GM19043 (cell line): ENCODE measurements around the gene CDK5R2.
"Not testable (repeated sequence)": the region's sequence is repeated elsewhere in the genome, so short reads cannot be mapped to it uniquely, and the experiment has no call there.

Experiments
- ATAC-seq: cut with Tn5 transposase; IDR thresholded peaks from one replicate; pipeline ENCODE4 v1.9.1; 2021; ENCODE audit warnings: low read depth; ENCODE audit not compliant: unreplicated experiment

CDK5R2 gene

DNA sequence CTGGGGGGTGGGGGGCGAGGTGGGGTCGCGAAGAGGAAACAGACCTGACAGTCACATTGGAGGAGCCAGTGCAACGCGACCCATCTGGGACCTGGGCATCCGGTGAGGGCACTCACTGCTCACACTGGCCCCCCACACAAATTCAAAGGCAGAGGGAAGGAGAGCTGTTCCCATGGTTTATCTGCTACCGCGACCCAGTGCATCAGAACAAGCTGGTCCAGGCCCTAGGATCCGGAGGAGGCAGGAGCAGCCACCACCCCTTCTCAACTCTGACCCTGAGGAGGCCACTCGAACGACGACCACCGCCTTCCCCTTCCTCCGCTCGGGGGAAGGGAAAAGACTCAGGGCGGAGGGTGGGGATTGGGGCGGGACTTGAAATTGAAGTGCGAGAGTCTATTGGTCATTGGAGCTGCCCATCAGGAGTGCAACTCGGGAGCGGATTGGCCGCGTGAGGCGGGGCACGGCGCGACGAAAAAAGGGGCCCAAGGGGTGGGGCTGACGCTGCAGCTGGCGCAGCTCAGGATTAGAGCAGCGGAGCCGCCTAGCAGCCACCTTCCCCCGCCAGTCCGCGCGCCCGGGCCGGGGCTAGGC is at the start of gene CDK5R2:
CDK5R2 (plus strand) TSS at position 526 of the 591 bp plus-strand sequence. CDS start 155 bp downstream, outside the sequence.
- ATAC-seq: peak; percentile 98

DNA sequence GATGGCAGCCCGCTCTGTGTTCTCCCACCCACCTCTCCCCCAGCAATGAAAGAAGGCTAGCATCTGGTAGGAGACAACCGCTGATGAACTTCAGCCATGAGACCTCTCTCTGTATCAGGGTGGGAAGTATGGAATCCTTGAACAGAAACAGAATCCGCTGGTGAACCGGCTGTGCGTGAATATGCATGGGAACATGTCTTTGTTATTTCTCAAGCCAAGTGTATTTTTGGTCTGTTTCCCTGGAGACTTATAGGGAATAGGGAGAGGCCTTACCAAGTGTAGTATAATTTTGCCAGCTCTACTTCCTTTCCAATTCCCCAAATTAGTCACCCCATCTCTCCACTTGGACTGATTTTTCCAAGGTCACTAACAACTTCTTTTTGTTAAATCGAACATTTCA is 48.7 kb upstream of the CDK5R2 start:
- ATAC-seq: no peak

DNA sequence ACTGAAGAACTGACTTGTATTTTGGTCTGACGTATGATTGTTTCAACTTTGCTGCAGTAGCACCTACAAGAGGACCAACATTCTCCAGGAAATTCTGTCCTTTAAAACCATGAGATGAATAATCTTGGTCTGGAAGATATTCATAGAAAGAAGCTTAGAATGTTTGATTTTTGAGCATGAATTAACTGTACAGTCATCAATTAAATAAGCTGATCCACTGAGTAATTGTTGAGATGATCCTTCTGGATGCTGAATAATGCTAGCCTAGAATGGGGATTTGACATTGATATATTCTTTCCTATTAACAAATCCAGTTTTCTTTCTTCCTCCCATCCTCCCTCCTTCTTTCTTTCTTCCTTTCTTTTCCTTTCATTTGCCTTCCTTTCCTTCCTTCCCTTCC is 39.0 kb upstream of the CDK5R2 start:
- ATAC-seq: no peak

DNA sequence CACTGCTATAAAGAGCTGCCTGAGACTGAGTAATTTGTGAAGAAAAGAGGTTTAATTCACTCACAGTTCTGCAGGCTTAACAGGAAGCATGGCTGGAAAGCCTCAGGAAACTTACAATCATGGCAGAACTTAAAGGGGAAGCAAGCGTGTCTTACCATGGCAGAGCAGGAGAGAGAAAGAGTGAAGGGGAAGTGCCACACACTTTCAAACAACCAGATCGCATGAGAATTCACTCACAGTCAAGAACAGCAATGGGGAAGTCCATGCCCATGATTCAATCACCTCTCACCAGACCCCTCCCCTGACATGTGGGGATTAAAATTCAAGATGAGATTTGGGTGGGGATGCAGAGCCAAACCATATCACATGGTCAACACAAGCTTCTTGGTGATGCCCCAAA is 34.7 kb upstream of the CDK5R2 start:
- no peak for ATAC-seq

DNA sequence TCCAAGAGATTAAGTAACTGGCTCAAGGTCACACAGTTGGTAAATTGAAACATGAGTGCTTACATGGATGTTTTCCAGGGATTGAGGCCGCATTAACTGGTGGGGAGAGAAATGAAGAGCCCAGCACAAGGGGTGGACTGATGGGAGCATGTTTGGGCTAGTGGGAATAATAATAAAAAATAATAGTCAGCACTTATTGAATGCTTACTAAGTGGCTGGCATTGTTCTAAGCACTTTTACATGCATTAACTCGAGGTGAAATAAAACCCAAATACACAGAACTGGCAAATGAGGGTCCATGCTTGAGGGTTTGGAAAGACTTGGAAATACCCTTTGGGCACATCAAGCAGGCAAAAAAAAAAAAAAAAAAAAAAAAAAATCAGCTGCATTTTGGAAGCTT is 34.0 kb upstream of the CDK5R2 start:
- no peak for ATAC-seq

DNA sequence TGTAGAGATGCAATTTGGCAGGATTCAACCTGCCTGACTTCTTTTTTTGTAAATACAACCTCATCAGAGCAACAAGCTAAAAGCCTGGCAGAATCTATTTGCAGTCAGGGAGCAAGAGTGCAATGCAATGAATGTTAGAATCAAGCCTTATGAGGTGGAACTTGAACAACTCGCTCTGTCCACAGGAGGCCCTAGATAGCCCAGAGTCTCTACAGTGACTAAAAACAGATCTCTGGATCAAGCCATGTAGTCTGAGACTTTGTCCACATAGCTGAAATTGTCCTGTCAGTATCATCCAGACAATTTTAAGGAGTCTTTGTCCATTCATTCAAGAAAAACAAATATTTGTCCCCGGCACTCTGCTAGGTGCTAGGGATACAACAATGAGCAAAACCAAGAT is 32.0 kb upstream of the CDK5R2 start:
- no peak for ATAC-seq

GRCh38 chr2:218927876-218928275 is 31.6 kb upstream of the CDK5R2 start:
- no peak for ATAC-seq

- ATAC-seq: not testable (repeated sequence)
Observed at GRCh38 chr2:218930488-218930887, 29.0 kb upstream of the CDK5R2 start.

DNA sequence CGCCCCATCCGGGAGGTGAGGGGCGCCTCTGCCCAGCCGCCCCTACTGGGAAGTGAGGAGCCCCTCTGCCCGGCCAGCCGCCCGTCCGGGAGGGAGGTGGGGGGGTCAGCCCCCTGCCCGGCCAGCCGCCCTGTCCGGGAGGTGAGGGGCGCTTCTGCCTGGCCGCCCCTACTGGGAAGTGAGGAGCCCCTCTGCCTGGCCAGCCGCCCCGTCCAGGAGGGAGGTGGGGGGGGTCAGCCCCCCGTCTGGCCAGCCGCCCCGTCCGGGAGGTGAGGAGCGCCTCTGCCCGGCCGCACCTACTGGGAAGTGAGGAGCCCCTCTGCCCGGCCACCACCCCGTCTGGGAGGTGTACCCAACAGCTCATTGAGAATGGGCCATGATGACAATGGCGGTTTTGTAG is 27.7 kb upstream of the CDK5R2 start:
- not testable (repeated sequence) for ATAC-seq

DNA sequence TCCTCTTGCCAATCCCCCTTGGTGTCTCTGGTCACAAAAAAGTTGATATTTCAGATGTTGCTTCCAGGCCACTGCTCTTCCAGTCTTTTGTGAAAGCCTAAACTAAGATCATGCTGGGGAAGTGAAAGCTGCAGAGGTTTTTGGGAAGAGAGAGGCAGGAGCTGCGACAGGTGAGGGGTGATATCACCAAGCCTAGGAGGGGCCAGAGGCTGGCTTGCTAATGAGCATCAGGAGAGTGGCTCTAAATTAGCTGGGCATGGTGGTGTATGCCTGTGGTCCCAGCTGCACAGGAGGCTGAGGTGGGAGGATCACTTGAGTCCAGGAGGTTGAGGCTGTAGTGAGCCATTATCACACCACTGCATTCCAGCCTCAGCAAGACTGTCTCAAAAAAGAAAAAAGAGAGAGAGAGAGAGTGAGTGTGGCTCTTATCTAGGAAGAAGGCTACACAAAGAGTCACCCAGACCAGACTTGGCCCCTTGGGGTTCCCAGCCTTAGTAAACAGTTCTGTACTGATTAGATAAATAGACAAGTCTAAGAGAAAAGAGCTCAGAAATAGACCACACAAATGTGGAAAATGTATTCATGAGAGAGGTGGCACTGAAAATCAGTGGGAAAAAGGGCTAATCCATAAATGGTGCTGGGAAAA is 14.6 kb upstream of the CDK5R2 start:
- no peak for ATAC-seq

GRCh38 chr2:218946621-218947020 is 12.8 kb upstream of the CDK5R2 start:
- ATAC-seq: no peak

- ATAC-seq: no peak
Observed at GRCh38 chr2:218952160-218952559, 7.3 kb upstream of the CDK5R2 start.

DNA sequence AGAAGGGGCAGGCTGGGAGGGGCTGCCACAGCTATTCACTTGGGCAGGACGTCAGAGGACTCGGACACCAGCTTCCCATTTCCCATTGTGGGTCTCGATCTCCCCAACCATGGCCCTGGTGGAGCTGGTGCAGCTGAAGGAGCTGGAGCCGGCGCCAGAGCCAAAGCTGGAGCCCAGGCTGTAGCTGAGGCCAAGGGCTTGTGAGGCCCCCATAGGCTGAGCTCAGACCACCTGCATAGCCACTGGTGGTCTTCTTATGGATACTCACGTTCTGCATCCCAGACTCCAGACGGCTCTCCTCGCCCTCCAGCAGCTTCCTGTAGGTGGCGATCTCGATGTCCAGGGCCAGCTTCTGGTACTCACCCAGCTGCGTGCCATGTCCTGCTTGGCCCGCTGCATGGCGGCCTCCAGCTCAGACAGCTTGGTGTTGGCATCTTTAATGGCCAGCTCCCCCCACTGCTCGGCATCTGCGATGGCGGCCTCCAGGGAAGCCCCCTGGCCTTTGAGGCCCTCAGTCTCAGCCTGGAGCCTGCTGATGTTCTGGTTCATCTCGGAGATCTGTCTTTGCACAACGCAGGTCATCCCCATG is 6.0 kb upstream of the CDK5R2 start:
- no peak for ATAC-seq

GRCh38 chr2:218954541-218955300 is 4.7 kb upstream of the CDK5R2 start:
- ATAC-seq: no peak

DNA sequence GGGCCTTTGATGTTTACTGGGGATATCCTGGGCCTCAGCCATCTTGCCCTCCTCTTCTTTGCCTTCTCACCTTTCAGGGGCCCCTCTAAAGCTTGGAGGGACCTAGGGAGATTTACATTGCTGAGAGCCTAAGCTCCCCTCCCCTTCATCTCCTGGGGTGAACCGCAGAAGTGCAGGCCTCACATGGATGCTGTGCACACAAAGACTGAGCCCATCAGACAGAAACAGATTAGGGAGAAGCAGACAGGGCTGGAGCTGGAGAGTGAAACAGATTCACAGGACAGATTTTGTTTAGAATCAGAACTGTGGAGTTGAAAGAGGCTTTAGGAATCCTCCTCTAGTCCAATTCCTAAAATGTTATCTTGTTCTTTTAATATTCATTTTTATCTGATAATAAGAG is 3.4 kb upstream of the CDK5R2 start:
- no peak for ATAC-seq

GRCh38 chr2:218957671-218958070 is 1.8 kb upstream of the CDK5R2 start:
- no peak for ATAC-seq

- ATAC-seq: no peak
Observed at GRCh38 chr2:218958276-218958675, 1.2 kb upstream of the CDK5R2 start.

GRCh38 chr2:218959761-218960308 is 369 bp downstream of the CDK5R2 start:
- peak; percentile 7 for ATAC-seq

DNA sequence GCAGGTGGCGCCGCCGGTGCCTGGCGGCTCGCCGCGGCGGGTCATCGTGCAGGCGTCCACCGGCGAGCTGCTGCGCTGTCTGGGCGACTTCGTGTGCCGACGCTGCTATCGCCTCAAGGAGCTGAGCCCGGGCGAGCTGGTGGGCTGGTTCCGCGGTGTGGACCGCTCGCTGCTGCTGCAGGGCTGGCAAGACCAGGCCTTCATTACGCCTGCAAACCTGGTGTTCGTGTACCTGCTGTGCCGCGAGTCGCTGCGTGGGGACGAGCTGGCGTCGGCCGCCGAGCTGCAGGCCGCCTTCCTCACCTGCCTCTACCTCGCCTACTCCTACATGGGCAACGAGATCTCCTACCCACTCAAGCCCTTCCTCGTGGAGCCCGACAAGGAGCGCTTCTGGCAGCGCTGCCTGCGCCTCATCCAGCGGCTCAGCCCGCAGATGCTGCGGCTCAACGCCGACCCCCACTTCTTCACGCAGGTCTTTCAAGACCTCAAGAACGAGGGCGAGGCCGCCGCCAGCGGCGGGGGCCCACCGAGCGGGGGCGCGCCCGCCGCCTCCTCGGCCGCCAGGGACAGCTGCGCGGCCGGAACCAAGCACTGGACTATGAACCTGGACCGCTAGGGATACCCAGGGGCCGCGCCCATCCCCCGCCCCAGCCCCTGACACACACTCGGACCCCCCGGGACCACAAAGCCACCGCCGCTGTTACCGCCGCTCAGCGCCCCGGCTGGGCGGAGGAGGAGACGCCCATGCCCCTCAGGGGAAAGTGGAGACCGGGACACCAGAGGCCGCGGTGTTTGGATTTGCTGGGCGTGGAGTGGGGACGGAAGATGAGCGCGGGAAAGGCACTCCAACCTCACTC is 1.1 kb downstream of the CDK5R2 start:
- no peak for ATAC-seq

- ATAC-seq: no peak
Observed at GRCh38 chr2:218961229-218961628, 1.8 kb downstream of the CDK5R2 start.
